OCI-LY3 (cell line): ENCODE data around the gene HP.

Experiments used
- H2AFZ ChIP-seq: fragments of 200-600, 300-600 bp; shearing (Covaris generic); 2 replicates; pipeline ENCODE4 v1.6.0; 2014; ENCODE audit warnings: antibody characterized with exemption, low read depth, low read length
- H3K27ac ChIP-seq: fragments of 200-600, 300-600 bp; sonication (generic); 2 replicates; pipeline ENCODE4 v1.5.1; 2014; ENCODE audit warnings: mild to moderate bottlenecking, low read length, moderate library complexity, mixed read lengths
- H3K27me3 ChIP-seq: fragments of 200-600, 300-600 bp; sonication (generic); 2 replicates; pipeline ENCODE4 v1.6.1; 2014; ENCODE audit warnings: low read depth, low read length, mixed read lengths
- H3K36me3 ChIP-seq: fragments of 200-600, 300-600 bp; sonication (generic); replicated peaks from 2 replicates; pipeline ENCODE3; 2014; ENCODE audit warnings: low read depth, low read length, mixed read lengths
- H3K4me1 ChIP-seq: fragments of 300-600, 200-600 bp; sonication (generic); 2 replicates; pipeline ENCODE4 v1.6.1; 2014; ENCODE audit warnings: low read length, mixed read lengths
- H3K4me2 ChIP-seq: fragments of 200-600, 300-600 bp; sonication (generic); 2 replicates; pipeline ENCODE4 v1.6.1; 2014; ENCODE audit warnings: low read length, mixed read lengths
- H3K4me3 ChIP-seq: fragments of 300-600, 200-600 bp; sonication (generic); 2 replicates; pipeline ENCODE4 v1.5.1; 2014; ENCODE audit warnings: antibody characterized with exemption, mild to moderate bottlenecking, low read length, moderate library complexity
- H3K79me2 ChIP-seq: fragments of 300-600, 200-600 bp; shearing (Covaris generic); 2 replicates; pipeline ENCODE4 v1.6.1; 2014; ENCODE audit warnings: mild to moderate bottlenecking, low read length, mixed read lengths
- H3K9ac ChIP-seq: fragments of 300-600, 200-600 bp; shearing (Covaris generic); 2 replicates; pipeline ENCODE4 v1.6.0; 2014; ENCODE audit warnings: mild to moderate bottlenecking, low read length, moderate library complexity
- H3K9me3 ChIP-seq: fragments of 200-600, 300-600 bp; shearing (Covaris generic); 2 replicates; pipeline ENCODE4 v1.6.1; 2014; ENCODE audit warnings: low read length, mixed read lengths; ENCODE audit not compliant: insufficient read depth
- H4K20me1 ChIP-seq: fragments of 200-600, 300-600 bp; sonication (generic); 2 replicates; pipeline ENCODE4 v1.6.1; 2016; ENCODE audit warnings: low read length, mixed read lengths; ENCODE audit not compliant: insufficient read depth
- EZH2phosphoT487 ChIP-seq: fragments of 200-600 bp; shearing (Covaris generic); IDR thresholded peaks from 2 replicates; pipeline ENCODE4 v1.6.1; 2018; ENCODE audit warnings: antibody characterized with exemption, mixed run types, low read depth
- TF ChIP-seq, protein P1 (sequence below): fragments of 200-600, 300-600 bp; sonication (generic); IDR thresholded peaks from 2 replicates; pipeline ENCODE4 v1.5.1; 2014; ENCODE audit warnings: antibody characterized with exemption, low read length, low read depth

Gene HP

DNA sequence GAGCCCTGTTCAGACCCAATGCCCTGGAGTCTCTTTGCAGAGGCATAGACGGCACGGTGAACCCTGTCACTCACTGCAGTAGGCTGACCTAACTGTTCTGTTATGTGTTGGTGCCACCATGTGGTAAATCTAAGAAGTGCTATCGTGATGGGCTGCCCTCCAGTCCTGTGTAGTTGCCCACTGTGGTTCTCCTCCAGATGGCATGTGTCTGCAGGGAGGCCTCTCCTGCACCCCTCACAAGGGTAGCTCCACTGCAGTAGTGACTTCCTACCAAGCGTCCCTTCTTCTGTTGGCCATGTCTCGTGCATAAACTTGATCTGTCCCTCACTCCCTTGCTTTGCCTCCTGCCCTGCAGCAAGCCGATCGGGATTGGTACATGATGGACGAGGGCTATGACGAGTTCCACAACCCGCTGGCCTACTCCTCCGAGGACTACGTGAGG, 45.1 kb downstream of the HP start:
- TF ChIP-seq, protein P1, sequence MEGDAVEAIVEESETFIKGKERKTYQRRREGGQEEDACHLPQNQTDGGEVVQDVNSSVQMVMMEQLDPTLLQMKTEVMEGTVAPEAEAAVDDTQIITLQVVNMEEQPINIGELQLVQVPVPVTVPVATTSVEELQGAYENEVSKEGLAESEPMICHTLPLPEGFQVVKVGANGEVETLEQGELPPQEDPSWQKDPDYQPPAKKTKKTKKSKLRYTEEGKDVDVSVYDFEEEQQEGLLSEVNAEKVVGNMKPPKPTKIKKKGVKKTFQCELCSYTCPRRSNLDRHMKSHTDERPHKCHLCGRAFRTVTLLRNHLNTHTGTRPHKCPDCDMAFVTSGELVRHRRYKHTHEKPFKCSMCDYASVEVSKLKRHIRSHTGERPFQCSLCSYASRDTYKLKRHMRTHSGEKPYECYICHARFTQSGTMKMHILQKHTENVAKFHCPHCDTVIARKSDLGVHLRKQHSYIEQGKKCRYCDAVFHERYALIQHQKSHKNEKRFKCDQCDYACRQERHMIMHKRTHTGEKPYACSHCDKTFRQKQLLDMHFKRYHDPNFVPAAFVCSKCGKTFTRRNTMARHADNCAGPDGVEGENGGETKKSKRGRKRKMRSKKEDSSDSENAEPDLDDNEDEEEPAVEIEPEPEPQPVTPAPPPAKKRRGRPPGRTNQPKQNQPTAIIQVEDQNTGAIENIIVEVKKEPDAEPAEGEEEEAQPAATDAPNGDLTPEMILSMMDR: peak; percentile 55
- TF ChIP-seq EZH2phosphoT487: no peak
- H3K4me3 ChIP-seq: no peak overlapping the region
- peaks cover 10% of the 10 kb centered on the region for H3K4me1 ChIP-seq
- H3K9ac ChIP-seq: no peak overlapping the region
- H4K20me1 ChIP-seq: no peaks in the 10 kb centered on the region
- H3K9me3 ChIP-seq: no peaks in the 10 kb centered on the region
- no peak overlapping the region for H3K4me2 ChIP-seq
- peaks cover 21% of the 10 kb centered on the region for H3K79me2 ChIP-seq
- H3K27ac ChIP-seq: no peak overlapping the region
- H3K36me3 ChIP-seq: peaks cover 60% of the 10 kb centered on the region
- no peak overlapping the region for H2AFZ ChIP-seq
- no peaks in the 10 kb centered on the region for H3K27me3 ChIP-seq

DNA sequence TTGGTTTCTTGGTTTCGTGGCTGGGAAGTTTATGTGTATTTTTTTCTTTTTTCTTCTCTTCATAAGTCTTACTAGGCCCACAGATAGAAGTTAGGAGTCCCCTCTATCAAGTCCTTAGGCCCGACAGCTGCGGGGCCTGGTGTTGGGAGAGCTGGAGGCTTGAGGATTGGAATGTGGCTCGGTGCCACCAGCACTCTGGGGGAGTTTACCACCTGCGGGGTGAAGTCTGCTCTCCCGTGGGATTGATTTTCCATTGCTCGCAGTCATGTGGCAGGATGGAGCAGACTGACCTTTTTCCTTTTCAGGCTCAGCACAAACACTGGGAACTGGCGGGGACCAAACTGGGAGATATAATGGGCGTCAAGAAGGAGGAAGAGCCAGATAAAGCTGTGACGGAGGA, 46.9 kb downstream of the HP start:
- no peak overlapping the region for H2AFZ ChIP-seq
- TF ChIP-seq EZH2phosphoT487: no peak
- TF ChIP-seq, protein P1: no peak
- peaks cover 3% of the 10 kb centered on the region; the same call in 1 of the 2 replicates for H3K79me2 ChIP-seq
- H3K4me2 ChIP-seq: no peak overlapping the region
- H3K4me1 ChIP-seq: no peaks in the 10 kb centered on the region
- peaks cover 75% of the 10 kb centered on the region for H3K36me3 ChIP-seq
- H3K9me3 ChIP-seq: no peaks in the 10 kb centered on the region
- H3K4me3 ChIP-seq: no peak overlapping the region
- no peak overlapping the region for H3K9ac ChIP-seq
- no peaks in the 10 kb centered on the region for H4K20me1 ChIP-seq
- no peak overlapping the region for H3K27ac ChIP-seq
- no peaks in the 10 kb centered on the region for H3K27me3 ChIP-seq

DNA sequence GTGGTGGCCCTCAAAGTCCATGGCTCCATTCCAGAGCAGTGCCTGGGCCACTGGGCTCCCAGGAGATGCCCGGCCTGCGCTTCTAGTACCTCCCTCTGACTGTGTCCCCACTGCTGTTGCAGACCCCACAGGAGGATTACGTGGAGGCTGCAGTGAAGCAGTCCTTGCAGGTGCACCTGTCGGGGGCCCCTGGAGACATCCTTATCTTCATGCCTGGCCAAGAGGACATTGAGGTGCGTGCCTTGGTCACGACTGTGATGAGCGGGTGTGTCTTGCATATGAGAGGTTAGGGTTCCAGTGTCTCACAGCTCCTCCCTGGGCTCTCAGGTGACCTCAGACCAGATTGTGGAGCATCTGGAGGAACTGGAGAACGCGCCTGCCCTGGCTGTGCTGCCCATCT, 50.6 kb downstream of the HP start:
- H3K4me1 ChIP-seq: no peaks in the 10 kb centered on the region
- H3K4me3 ChIP-seq: no peak overlapping the region

DNA sequence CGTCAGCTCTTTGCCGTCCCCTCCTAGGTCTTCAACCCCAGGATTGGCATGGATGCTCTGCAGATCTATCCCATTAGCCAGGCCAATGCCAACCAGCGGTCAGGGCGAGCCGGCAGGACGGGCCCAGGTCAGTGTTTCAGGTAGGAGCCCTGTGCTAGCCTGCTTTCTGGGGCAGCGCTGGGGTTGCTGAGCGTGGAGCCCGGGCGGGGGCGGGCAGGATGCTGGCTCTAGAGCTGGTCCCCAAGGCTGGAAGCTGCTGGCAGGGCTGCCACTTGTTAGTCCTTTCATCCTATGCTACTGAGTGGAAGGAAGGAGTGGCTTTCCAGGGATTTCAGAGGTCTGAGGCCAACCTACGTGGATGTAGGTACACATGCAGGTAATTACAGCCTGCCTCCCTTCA, 51.7 kb downstream of the HP start:
- no peaks in the 10 kb centered on the region for H3K27me3 ChIP-seq
- H3K4me3 ChIP-seq: no peak overlapping the region
- H3K9me3 ChIP-seq: no peaks in the 10 kb centered on the region
- no peak overlapping the region for H2AFZ ChIP-seq
- H3K27ac ChIP-seq: no peak overlapping the region
- TF ChIP-seq EZH2phosphoT487: no peak
- TF ChIP-seq, protein P1: no peak
- no peak overlapping the region for H3K9ac ChIP-seq
- no peaks in the 10 kb centered on the region for H3K79me2 ChIP-seq
- H3K4me1 ChIP-seq: no peaks in the 10 kb centered on the region
- no peak overlapping the region for H3K4me2 ChIP-seq
- H3K36me3 ChIP-seq: peaks cover 71% of the 10 kb centered on the region
- H4K20me1 ChIP-seq: no peaks in the 10 kb centered on the region

More for the DNA sequence above, 50.6 kb downstream of the HP start:
- Histone ChIP-seq H3K4me2 (no peak overlapping the region), H3K79me2 (no peaks in the 10 kb centered on the region), H3K27ac (no peak overlapping the region), H2AFZ (no peak overlapping the region), H3K9ac (no peak overlapping the region), H3K36me3 (peaks cover 72% of the 10 kb centered on the region), H3K9me3 (no peaks in the 10 kb centered on the region), H3K27me3 (no peaks in the 10 kb centered on the region), H4K20me1 (no peaks in the 10 kb centered on the region)
- TF ChIP-seq, protein P1: no peak
- no peak for TF ChIP-seq EZH2phosphoT487
